ENCODE results near the gene OLIG2. TPM values are rescaled to one million over a fixed set of nuclear protein-coding genes. Genes with fewer than 3 reads are reported as not detected.

Gene OLIG2
- total and polyA plus RNA-seq, 9 donors: 0.04 TPM; not detected in 8

- Histone ChIP-seq H3K27ac (ENCODE audit: low read length) (no peak overlapping the region), H3K27me3 (ENCODE audit: control insufficient read depth, insufficient read depth, low read length) (peaks cover 91% of the 10 kb centered on the region), H3K4me3 (ENCODE audit: low read length) (peak overlapping the region; percentile 11), H3K9me3 (replicated peaks; ENCODE audit: control insufficient read depth, low read depth, low read length) (no peaks in the 10 kb centered on the region), H3K4me1 (ENCODE audit: control insufficient read depth, insufficient read depth, low read length) (peaks cover 27% of the 10 kb centered on the region), H3K36me3 (ENCODE audit: control insufficient read depth, insufficient read depth, low read length) (no peaks in the 10 kb centered on the region)
- peak; percentile 7 for DNase-seq
- under 1% methylated on average over 59 of the region's 69 CpGs for WGBS (ENCODE audit: insufficient coverage)
These were observed 45.4 kb downstream of the OLIG2 start for GRCh38 chr21:33070998-33071769.

GRCh38 chr21:33071770-33072306, 46.1 kb downstream of the OLIG2 start:
- peaks cover 23% of the 10 kb centered on the region for H3K4me1 ChIP-seq (ENCODE audit: control insufficient read depth, insufficient read depth, low read length)
- peaks cover 91% of the 10 kb centered on the region for H3K27me3 ChIP-seq (ENCODE audit: control insufficient read depth, insufficient read depth, low read length)
- H3K9me3 ChIP-seq (replicated peaks; ENCODE audit: control insufficient read depth, low read depth, low read length): no peaks in the 10 kb centered on the region
- under 1% methylated on average over 32 of the region's 38 CpGs for WGBS (ENCODE audit: insufficient coverage)
- peak; percentile 24 for DNase-seq
- H3K4me3 ChIP-seq (ENCODE audit: low read length): peak overlapping the region; percentile 3
- no peaks in the 10 kb centered on the region for H3K36me3 ChIP-seq (ENCODE audit: control insufficient read depth, insufficient read depth, low read length)
- H3K27ac ChIP-seq (ENCODE audit: low read length): no peak overlapping the region

GRCh38 chr21:33073636-33074035, 47.9 kb downstream of the OLIG2 start:
- Histone ChIP-seq H3K36me3 (ENCODE audit: control insufficient read depth, insufficient read depth, low read length) (no peaks in the 10 kb centered on the region), H3K27ac (ENCODE audit: low read length) (no peak overlapping the region), H3K27me3 (ENCODE audit: control insufficient read depth, insufficient read depth, low read length) (peaks cover 90% of the 10 kb centered on the region), H3K4me3 (ENCODE audit: low read length) (no peak overlapping the region), H3K9me3 (replicated peaks; ENCODE audit: control insufficient read depth, low read depth, low read length) (no peaks in the 10 kb centered on the region), H3K4me1 (ENCODE audit: control insufficient read depth, insufficient read depth, low read length) (peaks cover 15% of the 10 kb centered on the region)
- DNase-seq: no peak
- WGBS (ENCODE audit: insufficient coverage): no CpG with 5 or more reads among the region's 4 CpGs

- WGBS (ENCODE audit: insufficient coverage): 21% methylated on average over 6 of the region's 9 CpGs
- Histone ChIP-seq H3K9me3 (replicated peaks; ENCODE audit: control insufficient read depth, low read depth, low read length) (no peaks in the 10 kb centered on the region), H3K4me1 (ENCODE audit: control insufficient read depth, insufficient read depth, low read length) (peaks cover 12% of the 10 kb centered on the region), H3K27me3 (ENCODE audit: control insufficient read depth, insufficient read depth, low read length) (peaks cover 82% of the 10 kb centered on the region), H3K36me3 (ENCODE audit: control insufficient read depth, insufficient read depth, low read length) (no peaks in the 10 kb centered on the region), H3K27ac (ENCODE audit: low read length) (no peak overlapping the region), H3K4me3 (ENCODE audit: low read length) (no peak overlapping the region)
- peak; percentile 33 for DNase-seq
These were observed 49.4 kb downstream of the OLIG2 start for GRCh38 chr21:33075128-33075527.

- Histone ChIP-seq H3K9me3 (replicated peaks; ENCODE audit: control insufficient read depth, low read depth, low read length) (no peaks in the 10 kb centered on the region), H3K4me3 (ENCODE audit: low read length) (no peak overlapping the region), H3K27me3 (ENCODE audit: control insufficient read depth, insufficient read depth, low read length) (peaks cover 78% of the 10 kb centered on the region), H3K4me1 (ENCODE audit: control insufficient read depth, insufficient read depth, low read length) (peaks cover 12% of the 10 kb centered on the region), H3K27ac (ENCODE audit: low read length) (no peak overlapping the region), H3K36me3 (ENCODE audit: control insufficient read depth, insufficient read depth, low read length) (no peaks in the 10 kb centered on the region)
- 30% methylated on average over 11 of the region's 11 CpGs for WGBS (ENCODE audit: insufficient coverage)
- DNase-seq: no peak
These were observed 50.0 kb downstream of the OLIG2 start for GRCh38 chr21:33075596-33076195.

- H3K9me3 ChIP-seq (replicated peaks; ENCODE audit: control insufficient read depth, low read depth, low read length): no peaks in the 10 kb centered on the region
- peaks cover 2% of the 10 kb centered on the region for H3K4me1 ChIP-seq (ENCODE audit: control insufficient read depth, insufficient read depth, low read length)
- H3K36me3 ChIP-seq (ENCODE audit: control insufficient read depth, insufficient read depth, low read length): no peaks in the 10 kb centered on the region
- DNase-seq: no peak
- WGBS (ENCODE audit: insufficient coverage): 70% methylated on average over 4 of the region's 11 CpGs
- H3K27ac ChIP-seq (ENCODE audit: low read length): no peak overlapping the region
- no peak overlapping the region for H3K4me3 ChIP-seq (ENCODE audit: low read length)
- H3K27me3 ChIP-seq (ENCODE audit: control insufficient read depth, insufficient read depth, low read length): peaks cover 70% of the 10 kb centered on the region
These were observed 51.0 kb downstream of the OLIG2 start for GRCh38 chr21:33076600-33077329.

Other genes with a start within 250 kb of the OLIG2 start
- 0.13 TPM for gene OLIG1, start 44.2 kb downstream of the OLIG2 start, total RNA-seq
- gene OLIG1, start 44.2 kb downstream of the OLIG2 start, polyA plus RNA-seq (ENCODE audit: insufficient read depth in 1 of 8, insufficient read length in 8 of 8, low replicate concordance in 1 of 8): under 1 TPM in 7 of 8 donors, not detected in 1; 0.17 to 0.50 (median 0.40) TPM
- 5.7 TPM for gene IFNAR2, start 204.0 kb downstream of the OLIG2 start, total RNA-seq
- 10 to 100 TPM in 6 of 8 donors, 1 to 10 TPM in 2; 8.7 to 15.5 (median 10.7) TPM for gene IFNAR2, start 204.0 kb downstream of the OLIG2 start, polyA plus RNA-seq (ENCODE audit: insufficient read depth in 1 of 8, insufficient read length in 8 of 8, low replicate concordance in 1 of 8)
- 25.9 TPM for gene IL10RB, start 240.4 kb downstream of the OLIG2 start, total RNA-seq
- 10 to 100 TPM; 13.8 to 24.6 (median 18.1) TPM for gene IL10RB, start 240.4 kb downstream of the OLIG2 start, polyA plus RNA-seq (ENCODE audit: insufficient read depth in 1 of 8, insufficient read length in 8 of 8, low replicate concordance in 1 of 8)

Measured in muscle of leg (tissue), 11 donors.